Hematopoietic multipotent progenitor cell treated with erythropoietin and hydrocortisone succinate and interleukin-3 and kit ligand, for 17 days (in vitro differentiated cells): Measurements from ENCODE around the gene EHMT1.

Experiments used
- DNase-seq: peaks from one replicate; pipeline ENCODE4 v3.0.0-alpha.2; 2015; ENCODE audit warnings: low spot score

The EHMT1 gene

DNA sequence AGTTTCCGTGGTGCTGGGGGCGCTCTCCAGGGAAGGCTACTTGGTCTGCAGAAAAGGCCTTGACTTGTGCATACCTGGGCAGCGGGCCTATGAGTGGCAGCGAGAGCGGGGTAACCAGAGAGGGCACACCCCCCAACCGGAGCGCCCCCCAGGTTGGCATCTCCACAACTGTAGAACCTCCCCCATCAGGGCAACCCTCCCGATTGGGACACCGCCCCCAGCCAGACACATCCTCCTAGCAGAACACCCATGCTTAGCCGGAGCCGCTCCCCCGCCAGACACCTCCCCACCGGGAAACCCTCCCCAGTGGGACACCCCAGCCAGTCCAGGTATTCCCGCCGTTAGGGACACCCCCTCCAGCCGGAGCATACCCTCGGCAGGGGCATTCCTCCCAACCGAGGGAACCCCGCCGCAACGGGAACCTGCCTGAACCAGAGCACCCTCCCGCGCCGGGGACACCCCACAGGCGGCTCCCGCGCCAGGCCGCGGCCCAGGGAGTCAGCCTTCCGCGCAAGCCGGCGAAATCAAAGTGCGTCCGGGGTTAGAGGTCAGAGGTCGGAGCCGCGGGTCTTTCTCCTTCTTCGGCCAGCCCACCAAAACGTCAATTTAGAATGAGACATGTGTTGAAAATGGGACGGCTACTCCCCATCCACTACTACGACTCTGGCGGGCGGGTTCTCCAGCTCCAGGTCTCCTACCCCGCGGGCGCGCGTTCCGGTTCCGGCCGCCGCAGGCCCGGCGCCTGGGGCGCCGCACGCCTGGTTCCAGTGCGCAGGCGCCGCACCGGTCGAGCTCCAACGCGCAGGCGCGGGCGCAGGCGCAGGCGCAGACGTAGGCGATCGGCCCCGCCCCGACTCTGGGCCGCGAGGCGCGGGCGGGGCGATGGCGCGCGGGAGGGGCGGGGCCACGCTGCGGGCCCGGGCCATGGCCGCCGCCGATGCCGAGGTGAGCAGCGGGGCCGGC is at the start of gene EHMT1:
Gene EHMT1 (plus strand): TSS at position 901 of the 963 bp plus-strand sequence. CDS start 24 bp downstream, at position 925.
- DNase-seq, result peak; percentile 96

DNA sequence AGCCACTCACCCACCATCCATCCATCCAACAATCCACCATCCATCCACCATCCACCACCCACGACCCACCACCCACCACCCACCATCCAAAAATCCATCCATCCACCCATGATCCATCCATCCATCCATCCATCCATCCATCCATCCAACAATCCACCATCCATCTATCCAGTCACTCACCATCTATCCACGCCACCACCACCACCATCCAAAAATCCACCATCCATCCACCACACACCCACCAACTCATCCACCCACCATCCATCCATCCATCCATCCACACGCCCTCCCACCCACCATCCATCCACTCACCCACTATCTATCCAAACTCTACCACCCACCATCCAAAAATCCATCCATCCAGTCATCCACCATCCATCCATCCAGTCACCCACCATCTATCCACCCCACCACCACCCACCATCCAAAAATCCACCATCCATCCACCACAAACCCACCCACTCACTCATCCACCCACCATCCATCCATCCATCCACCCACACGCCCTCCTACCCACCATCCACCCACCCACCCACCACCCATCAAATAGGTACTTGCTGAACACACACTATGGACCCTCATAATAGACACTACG is 49.1 kb upstream of the EHMT1 start:
- DNase-seq, result no peak

DNA sequence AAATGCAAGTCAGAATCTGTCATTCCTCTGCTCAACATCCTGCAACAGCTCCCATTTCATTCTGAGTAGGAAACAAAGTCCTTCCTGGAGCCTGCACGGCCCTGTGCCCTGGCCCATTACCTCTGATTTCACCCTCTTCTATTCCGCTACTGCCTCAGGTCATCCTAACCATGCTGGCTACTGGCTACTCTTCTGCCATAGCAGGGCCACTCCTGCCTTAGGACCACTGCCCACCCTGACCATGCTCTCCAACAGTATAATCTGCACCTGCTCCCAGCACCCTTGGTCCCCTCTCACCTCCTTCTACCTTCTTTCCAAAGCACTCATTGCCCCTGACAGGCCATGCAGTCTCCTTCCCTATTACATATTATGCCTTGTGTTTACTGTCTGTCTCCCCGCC is 48.2 kb upstream of the EHMT1 start:
- no peak for DNase-seq

DNA sequence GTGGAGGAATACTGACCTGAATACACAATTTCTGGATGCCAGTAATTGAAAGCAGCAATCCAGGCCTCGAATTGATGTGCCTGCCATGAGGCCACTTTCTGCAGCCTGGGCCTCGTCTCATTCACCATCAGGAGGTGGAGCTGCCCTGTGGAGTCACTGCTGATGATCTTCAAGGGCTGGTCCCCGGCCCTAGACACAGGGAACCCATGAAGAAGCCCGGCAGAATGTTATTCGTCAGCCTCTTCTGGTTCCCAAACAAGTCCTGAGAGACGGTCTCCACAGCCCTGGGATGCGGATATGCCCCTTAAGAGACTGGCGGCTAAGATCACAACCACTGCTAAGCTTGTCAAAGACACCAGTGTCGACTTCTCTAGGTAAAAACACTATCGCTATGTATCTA is 44.6 kb upstream of the EHMT1 start:
- DNase-seq, result no peak

GRCh38 chr9:137575364-137575715 is 43.5 kb upstream of the EHMT1 start:
- DNase-seq, result peak; percentile 84

DNA sequence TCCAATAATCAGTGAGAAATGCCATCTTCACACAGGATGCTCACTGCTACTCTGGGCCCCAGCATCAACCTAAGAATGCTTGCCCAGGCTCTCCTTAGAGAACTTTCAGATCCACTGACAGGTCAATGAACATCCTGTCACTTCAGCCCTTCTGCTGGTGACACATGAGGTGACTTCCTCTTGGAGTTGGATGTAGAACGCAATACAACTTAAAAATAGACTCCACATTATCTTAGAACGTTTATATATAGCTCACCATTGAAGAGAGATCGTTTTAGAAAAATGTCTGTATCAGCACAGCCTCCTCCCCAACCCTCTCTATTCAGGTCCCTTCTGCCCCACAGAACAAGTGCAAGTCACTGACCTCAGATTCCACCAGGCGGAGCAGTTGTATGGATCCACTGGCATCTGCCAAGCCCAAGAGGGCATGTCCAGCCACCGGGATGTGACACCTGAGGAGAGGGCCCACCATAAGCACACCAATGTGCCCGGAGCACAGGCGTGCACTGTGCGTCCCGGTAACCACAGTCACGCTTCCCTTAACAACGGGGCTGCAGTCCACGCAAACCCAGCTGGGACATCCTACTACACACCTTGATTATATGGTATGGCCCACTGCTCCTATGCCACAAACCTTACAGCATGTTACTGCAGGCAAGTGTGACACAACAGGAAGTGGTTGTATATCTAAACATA is 42.9 kb upstream of the EHMT1 start:
- no peak for DNase-seq

- peak; percentile 94 for DNase-seq
Measured at GRCh38 chr9:137578518-137579258, 40.1 kb upstream of the EHMT1 start, which contains the start of gene DPH7. DPH7 (minus strand) TSS chr9:137578925; CDS start chr9:137578777, 148 bp downstream.

- DNase-seq, result no peak
Measured at GRCh38 chr9:137579259-137579604, 39.6 kb upstream of the EHMT1 start.

- DNase-seq, result no peak
Measured at GRCh38 chr9:137580209-137580953, 38.4 kb upstream of the EHMT1 start.

- DNase-seq, result no peak
Measured at GRCh38 chr9:137580954-137581322, 37.9 kb upstream of the EHMT1 start.

GRCh38 chr9:137581361-137582285 is 37.2 kb upstream of the EHMT1 start:
- no peak for DNase-seq

- no peak for DNase-seq
Measured at GRCh38 chr9:137582286-137582860, 36.4 kb upstream of the EHMT1 start.

GRCh38 chr9:137583347-137583746 is 35.5 kb upstream of the EHMT1 start:
- no peak for DNase-seq

DNA sequence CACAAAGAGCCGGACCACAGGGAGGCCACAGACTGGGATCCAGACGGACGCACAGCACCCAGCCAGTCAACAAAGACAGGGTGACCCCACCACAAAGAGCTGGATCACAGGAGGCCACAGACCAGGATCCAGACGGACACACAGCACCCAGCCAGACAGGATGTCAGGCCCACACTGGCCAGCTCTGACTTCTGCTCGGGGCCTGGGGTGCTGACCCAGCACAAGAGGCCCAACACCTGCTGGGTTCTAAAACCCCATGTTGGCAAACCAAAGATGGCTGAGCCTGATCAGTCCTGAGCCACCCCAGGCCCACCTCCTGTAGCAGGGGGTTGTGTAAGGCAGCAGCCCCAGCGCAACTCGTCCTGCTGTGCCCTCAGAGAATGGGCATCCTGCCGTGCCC is 34.8 kb upstream of the EHMT1 start:
- DNase-seq, result no peak

GRCh38 chr9:137586854-137587253 is 32.0 kb upstream of the EHMT1 start:
- DNase-seq, result no peak

- DNase-seq, result no peak
Measured at GRCh38 chr9:137588311-137588710, 30.5 kb upstream of the EHMT1 start.

- DNase-seq, result no peak
Measured at GRCh38 chr9:137588891-137589290, 29.9 kb upstream of the EHMT1 start.

GRCh38 chr9:137589441-137590122 is 29.2 kb upstream of the EHMT1 start:
- DNase-seq, result no peak

GRCh38 chr9:137590123-137590468 is 28.7 kb upstream of the EHMT1 start:
- DNase-seq, result no peak
